GM12801 (cell line): Measurements from ENCODE around the gene AHR.

Source experiments
- TF ChIP-seq, protein P1 (sequence below): IDR thresholded peaks from one replicate; pipeline ENCODE4 v1.5.1; 2011; ENCODE audit warnings: control low read depth; ENCODE audit not compliant: insufficient read length; ENCODE audit errors: extremely low read depth

The AHR gene

DNA sequence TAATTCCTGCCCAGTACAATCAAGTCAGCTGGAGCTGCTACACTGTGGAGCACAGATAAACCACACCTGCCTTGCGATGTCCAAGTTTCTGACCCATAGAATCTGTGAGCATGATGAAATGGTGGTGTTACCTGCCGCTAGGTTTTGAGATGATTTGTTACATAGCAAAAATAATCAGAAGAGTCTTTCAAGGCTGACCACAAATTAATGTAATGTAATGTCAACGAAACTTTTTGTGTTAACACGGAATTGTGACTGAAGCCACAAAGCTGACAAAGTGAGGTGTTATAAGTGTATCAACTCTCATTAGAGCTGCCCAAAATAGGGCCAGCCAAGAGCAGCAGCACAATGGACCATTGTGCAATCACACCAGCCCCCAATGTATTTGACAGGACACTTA is 75.7 kb downstream of the AHR start:
- TF ChIP-seq, protein P1, sequence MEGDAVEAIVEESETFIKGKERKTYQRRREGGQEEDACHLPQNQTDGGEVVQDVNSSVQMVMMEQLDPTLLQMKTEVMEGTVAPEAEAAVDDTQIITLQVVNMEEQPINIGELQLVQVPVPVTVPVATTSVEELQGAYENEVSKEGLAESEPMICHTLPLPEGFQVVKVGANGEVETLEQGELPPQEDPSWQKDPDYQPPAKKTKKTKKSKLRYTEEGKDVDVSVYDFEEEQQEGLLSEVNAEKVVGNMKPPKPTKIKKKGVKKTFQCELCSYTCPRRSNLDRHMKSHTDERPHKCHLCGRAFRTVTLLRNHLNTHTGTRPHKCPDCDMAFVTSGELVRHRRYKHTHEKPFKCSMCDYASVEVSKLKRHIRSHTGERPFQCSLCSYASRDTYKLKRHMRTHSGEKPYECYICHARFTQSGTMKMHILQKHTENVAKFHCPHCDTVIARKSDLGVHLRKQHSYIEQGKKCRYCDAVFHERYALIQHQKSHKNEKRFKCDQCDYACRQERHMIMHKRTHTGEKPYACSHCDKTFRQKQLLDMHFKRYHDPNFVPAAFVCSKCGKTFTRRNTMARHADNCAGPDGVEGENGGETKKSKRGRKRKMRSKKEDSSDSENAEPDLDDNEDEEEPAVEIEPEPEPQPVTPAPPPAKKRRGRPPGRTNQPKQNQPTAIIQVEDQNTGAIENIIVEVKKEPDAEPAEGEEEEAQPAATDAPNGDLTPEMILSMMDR: no peak

DNA sequence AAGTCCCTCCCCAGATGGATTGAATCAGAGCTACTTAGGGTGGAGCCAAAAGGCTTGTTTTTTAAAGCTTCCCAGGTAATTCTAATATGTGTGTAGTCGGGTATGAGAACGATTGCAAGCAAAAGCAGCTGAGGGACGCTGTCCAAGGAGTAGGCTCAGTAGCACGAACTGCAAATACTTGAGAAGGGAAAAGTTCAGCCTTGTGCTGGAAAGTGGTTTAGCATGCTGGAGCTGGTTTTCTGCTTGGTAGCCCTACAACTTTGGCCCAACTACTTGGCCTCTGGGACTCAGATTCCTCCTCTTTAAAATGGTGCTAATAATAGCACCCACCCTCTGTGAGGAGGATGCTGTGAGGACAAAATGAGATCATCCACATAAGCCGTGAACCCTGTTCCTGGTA is 76.2 kb downstream of the AHR start:
- TF ChIP-seq, protein P1: no peak

DNA sequence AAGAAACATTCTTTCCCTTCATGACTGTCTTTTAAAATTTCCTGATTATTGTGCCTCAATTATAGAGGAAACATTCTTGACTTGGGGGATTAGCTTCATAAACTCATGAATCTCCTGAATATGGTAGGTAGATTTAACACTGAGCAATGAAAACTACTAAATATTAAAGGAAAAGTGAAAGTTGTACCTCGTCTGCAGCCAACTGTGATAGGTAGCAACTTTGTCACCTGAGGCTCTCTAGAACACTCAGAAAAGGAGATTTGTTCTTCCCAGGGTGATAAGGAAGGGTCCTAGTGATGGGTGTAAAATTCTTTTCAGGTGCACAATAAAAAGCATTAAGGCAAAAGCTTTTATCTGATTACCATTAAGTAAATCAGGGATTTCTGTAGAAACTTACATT is 78.1 kb downstream of the AHR start:
- TF ChIP-seq, protein P1: no peak

DNA sequence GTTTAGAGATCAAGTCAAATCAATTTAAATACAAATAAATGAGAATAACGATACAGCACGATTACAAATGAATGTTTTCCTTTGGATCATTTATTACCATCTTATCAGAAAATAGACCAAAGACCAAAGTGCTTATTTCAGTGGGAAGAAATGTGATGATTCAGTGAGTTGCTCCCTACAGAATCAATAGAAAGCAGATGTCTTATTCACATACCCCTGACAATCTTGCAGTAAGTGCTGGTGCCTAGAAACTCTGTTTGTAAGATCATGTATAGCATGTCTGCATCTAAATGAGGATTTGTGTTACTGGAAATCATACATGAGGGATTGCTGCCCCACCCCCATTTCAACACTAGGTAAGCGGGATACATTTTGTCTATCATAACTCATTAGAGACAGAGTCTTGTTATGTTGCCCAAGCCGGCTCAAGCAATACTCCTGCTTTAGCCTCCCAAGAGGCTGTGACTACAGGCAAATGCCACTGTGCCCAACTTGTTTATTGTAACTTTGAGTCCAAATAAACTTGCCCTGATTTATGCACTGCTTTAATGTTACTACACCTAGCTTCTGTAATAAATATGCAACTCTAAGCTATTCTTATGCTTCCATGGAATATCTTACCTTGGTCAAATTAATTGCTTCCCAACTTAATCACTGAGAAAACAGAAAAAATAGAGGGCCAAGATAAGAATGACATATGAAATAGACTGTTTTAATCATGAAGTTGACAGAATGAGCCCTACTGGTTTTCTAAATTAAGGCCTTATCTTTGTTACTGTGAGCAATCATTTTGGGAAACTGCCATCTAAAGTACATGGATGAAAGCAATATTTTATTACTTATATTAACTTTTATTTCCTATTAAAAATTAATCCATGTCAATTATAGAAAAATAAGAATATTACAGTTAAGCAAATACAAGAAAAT is 82.5 kb downstream of the AHR start:
- TF ChIP-seq, protein P1: no peak

DNA sequence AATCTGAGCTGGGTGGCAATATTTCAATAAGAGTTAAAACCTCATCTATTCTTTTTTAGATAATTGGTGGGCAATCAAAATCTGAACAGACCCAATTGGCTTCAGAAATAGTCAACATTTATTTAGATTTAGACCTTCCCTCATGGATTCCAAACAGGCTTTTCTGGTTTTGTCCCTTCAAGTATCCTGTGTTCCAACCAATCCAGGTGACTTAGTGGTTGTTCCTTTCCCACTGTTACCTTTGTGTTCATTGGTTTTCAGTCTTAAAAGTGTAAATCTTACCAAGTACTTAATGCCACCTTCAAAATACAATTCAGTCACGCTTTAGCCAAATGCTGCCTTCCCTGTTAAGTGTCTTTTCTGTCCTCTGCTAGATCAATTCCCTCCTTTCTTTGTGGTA is 85.9 kb downstream of the AHR start:
- TF ChIP-seq, protein P1: no peak

DNA sequence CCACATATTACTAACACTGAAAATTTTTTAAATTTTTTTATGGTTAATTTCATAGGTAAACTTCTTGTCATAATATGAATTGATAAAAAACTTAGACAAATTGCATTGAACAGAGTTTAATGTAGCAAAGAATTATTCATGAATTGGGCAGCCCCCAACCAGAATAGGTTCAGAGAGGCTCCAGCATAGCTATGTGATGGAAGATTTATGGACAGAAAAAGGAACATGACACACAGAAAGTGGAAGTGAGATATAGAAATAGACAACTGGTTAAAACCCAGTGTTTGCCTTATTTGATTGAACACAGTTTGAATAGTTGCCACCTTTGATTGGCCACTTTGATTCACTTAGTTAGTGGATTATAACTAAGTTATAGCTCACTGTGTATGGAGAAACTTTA is 87.2 kb downstream of the AHR start:
- TF ChIP-seq, protein P1: no peak

DNA sequence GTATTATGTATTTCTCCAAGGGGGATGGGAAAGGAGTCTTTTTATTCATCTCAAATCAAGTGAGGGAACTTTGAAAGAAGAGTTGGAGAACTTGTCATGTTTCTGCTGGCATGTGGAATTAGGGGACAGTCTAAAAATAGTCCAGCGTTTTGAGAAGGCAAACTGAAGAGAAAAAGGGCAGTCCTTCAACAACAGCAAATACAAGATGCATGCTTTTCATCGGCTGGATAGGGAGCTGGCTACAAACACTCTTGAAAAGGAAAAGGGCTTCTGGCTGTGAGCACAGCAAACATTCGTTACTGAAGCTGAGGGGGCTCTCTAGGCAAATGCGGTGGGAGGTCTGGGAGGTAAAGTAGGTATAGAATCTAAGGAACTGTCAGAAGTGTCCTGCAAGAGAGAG is 91.9 kb downstream of the AHR start:
- TF ChIP-seq, protein P1: no peak
